Ishikawa (cell line): ENCODE data around the gene ABLIM2.

ENCODE experiments used
- CEBPB ChIP-seq: IDR thresholded peaks from 2 replicates; pipeline ENCODE4 v1.6.1; 2012
- CREB1 ChIP-seq: IDR thresholded peaks from 2 replicates; pipeline ENCODE4 v1.6.1; 2012; ENCODE audit warnings: low read depth
- EGR1 ChIP-seq: IDR thresholded peaks from 2 replicates; pipeline ENCODE4 v1.6.1; 2012
- EP300 ChIP-seq: IDR thresholded peaks from 2 replicates; pipeline ENCODE4 v1.6.1; 2012; ENCODE audit warnings: borderline replicate concordance
- FOXM1 ChIP-seq: IDR thresholded peaks from 2 replicates; pipeline ENCODE4 v1.6.1; 2012; ENCODE audit warnings: low read depth, borderline replicate concordance
- NFIC ChIP-seq: IDR thresholded peaks from 2 replicates; pipeline ENCODE4 v1.6.1; 2012
- RAD21 ChIP-seq: IDR thresholded peaks from 2 replicates; pipeline ENCODE4 v1.6.1; 2012; ENCODE audit warnings: low read depth
- TAF1 ChIP-seq: IDR thresholded peaks from 2 replicates; pipeline ENCODE4 v1.6.1; 2012; ENCODE audit warnings: low read depth, mild to moderate bottlenecking
- TCF12 ChIP-seq: IDR thresholded peaks from 2 replicates; pipeline ENCODE4 v1.6.1; 2012; ENCODE audit warnings: low read depth
- TEAD4 ChIP-seq: IDR thresholded peaks from 2 replicates; pipeline ENCODE4 v1.6.1; 2012
- YY1 ChIP-seq: IDR thresholded peaks from 2 replicates; pipeline ENCODE4 v1.6.1; 2012; ENCODE audit warnings: low read depth
- ZBTB7A ChIP-seq: IDR thresholded peaks from 2 replicates; pipeline ENCODE4 v1.6.1; 2012; ENCODE audit warnings: low read depth
- TF ChIP-seq, protein P1 (sequence below): IDR thresholded peaks from 2 replicates; pipeline ENCODE4 v1.6.1; 2012; ENCODE audit warnings: low read depth, mild to moderate bottlenecking
- TF ChIP-seq, protein P2 (sequence below): IDR thresholded peaks from 2 replicates; pipeline ENCODE4 v1.6.1; 2012
- TF ChIP-seq, protein P3 (sequence below): IDR thresholded peaks from 2 replicates; pipeline ENCODE4 v1.6.1; 2012

ABLIM2 gene

DNA sequence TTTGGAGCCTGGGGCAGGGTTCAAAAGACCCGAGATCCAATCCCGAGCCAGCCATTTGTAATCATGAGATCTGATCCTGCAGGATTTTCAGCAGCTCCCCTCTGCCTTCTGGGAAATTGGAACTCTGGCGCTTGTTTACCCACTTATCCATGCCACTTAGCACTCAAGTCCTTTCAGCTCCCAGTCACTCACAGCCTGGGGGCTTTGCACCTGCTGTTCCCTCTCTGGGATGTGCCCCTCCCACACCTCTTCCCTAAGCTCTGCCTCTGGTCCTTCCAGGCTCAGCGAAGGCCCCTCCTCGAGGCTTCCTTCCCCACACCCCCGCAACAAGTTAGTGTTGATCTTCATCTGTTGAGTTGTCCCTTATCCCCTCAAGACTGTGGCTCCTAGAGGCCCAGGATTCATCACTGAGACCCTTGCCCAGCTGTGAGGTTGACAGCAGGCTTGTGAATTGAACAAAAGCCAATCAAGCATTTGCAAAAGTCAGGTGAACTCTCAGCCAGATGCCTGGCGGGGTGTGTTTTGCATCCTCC, 119.8 kb downstream of the ABLIM2 start:
- TF ChIP-seq CREB1 (no peak), TCF12 (no peak), CEBPB (no peak), RAD21 (no peak), TAF1 (no peak), NFIC (no peak), YY1 (no peak), TEAD4 (no peak), FOXM1 (no peak), ZBTB7A (no peak), EGR1 (no peak), EP300 (no peak)
- TF ChIP-seq, protein P1, sequence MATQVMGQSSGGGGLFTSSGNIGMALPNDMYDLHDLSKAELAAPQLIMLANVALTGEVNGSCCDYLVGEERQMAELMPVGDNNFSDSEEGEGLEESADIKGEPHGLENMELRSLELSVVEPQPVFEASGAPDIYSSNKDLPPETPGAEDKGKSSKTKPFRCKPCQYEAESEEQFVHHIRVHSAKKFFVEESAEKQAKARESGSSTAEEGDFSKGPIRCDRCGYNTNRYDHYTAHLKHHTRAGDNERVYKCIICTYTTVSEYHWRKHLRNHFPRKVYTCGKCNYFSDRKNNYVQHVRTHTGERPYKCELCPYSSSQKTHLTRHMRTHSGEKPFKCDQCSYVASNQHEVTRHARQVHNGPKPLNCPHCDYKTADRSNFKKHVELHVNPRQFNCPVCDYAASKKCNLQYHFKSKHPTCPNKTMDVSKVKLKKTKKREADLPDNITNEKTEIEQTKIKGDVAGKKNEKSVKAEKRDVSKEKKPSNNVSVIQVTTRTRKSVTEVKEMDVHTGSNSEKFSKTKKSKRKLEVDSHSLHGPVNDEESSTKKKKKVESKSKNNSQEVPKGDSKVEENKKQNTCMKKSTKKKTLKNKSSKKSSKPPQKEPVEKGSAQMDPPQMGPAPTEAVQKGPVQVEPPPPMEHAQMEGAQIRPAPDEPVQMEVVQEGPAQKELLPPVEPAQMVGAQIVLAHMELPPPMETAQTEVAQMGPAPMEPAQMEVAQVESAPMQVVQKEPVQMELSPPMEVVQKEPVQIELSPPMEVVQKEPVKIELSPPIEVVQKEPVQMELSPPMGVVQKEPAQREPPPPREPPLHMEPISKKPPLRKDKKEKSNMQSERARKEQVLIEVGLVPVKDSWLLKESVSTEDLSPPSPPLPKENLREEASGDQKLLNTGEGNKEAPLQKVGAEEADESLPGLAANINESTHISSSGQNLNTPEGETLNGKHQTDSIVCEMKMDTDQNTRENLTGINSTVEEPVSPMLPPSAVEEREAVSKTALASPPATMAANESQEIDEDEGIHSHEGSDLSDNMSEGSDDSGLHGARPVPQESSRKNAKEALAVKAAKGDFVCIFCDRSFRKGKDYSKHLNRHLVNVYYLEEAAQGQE = no peak
- TF ChIP-seq, protein P2, sequence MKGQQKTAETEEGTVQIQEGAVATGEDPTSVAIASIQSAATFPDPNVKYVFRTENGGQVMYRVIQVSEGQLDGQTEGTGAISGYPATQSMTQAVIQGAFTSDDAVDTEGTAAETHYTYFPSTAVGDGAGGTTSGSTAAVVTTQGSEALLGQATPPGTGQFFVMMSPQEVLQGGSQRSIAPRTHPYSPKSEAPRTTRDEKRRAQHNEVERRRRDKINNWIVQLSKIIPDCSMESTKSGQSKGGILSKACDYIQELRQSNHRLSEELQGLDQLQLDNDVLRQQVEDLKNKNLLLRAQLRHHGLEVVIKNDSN = no peak
- TF ChIP-seq, protein P3, sequence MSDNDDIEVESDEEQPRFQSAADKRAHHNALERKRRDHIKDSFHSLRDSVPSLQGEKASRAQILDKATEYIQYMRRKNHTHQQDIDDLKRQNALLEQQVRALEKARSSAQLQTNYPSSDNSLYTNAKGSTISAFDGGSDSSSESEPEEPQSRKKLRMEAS = no peak

DNA sequence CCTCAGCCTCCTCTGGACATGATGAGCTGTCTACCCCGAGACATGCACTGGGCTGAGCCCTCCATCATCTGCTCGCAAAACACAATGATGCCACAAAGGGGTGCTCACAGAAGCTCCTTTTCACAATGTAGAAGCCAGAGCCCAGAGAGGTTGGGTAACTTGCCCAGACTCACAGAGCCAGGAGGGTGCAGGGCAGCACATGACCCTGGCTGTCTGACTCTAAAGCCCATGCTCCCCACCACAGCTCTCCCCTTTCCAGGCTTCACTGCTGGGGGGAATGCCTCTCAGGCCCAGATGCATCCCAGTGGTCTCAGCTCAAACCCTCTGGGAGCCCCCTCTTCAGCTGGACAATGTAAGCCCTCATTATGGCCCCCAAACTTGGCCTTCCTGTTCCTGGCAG, 120.5 kb downstream of the ABLIM2 start:
- TF ChIP-seq ZBTB7A = no peak
- TF ChIP-seq, protein P2 = no peak
- no peak for TF ChIP-seq TEAD4
- no peak for TF ChIP-seq TCF12
- TF ChIP-seq YY1 = no peak
- TF ChIP-seq EP300 = no peak

DNA sequence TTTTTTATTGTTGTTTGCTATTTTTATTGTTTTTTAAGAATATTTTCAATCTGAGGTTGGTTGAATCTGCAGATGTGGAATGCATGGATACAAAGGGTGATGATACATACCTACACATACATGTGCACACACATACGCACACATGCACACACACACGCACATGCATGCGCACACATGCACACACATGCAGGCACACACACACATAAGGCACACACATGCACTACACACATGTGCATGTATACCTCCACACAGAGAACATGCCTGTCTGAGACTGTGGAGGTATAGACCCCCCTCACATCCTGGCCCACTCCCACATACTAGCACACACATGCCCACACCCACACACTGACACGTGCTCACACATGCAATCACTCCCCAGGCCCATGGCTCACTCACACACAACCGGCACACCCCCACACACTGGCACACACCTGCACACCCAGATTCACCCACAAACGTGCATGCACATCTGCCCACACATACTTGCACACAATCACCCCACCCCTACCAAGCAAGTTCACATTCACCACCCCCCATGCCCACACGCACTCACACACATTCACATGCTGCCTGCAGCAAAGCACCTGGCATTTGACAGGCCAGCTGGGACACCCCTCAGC, 121.4 kb downstream of the ABLIM2 start:
- TF ChIP-seq, protein P3 = no peak
- TF ChIP-seq, protein P1 = no peak
- no peak for TF ChIP-seq TEAD4
- no peak for TF ChIP-seq TAF1
- TF ChIP-seq FOXM1 = no peak
- TF ChIP-seq ZBTB7A = no peak

DNA sequence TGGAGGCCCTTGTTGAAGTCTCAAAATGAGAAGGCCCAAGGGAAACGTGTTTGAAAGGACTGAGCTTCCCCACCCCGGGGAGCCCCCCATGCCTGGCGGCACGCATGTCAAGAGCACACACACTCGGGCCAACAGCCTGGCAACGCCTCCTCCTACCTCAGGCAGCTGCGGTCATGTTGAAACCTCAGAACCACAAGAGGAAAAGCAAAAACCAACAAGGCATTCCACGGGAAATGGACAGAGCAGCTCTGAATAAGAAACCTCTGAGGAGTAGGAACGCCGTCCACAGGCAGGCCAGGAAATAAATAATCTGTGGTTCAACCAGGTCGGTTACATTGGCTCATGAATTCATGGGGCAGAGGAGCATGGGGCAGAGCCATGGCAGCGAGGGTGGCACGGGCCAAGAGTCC, 123.2 kb downstream of the ABLIM2 start:
- TF ChIP-seq NFIC (no peak), RAD21 (no peak), YY1 (no peak)

DNA sequence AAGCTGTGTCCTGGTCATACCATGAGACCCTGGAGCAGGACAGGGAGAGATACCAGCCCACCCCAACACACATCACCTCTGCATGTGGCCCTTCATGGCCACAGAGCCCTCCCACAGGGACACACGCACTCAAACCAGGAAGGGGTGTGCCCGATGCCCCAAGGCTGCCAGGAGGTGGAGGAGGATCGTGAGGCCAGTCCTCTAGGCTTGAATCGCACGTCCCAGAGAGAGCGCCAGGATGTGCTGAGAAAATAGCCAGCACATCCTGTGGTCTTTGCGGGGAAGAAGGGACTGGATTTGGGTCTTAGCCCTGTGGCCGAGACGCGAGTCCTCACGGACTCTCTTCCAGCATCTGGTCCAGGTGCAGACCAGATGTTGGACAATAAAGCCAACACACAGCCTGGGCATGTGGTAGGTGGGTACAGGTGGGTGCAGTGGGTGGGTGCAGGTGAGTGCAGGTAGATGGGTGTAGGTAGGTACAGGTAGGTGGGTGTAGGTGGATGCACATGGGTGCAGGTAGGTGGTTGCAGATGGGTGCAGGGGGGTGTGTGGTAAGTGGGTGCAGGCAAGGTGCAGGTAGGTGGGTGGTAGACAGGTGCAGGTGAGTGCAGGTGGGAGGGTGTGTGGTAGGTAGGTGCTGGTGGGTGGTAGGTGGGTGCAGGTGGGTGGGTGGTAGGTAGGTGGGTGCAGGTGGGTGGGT, 124.6 kb downstream of the ABLIM2 start:
- TF ChIP-seq FOXM1 (no peak), EP300 (no peak), NFIC (no peak), EGR1 (no peak), TAF1 (no peak)

DNA sequence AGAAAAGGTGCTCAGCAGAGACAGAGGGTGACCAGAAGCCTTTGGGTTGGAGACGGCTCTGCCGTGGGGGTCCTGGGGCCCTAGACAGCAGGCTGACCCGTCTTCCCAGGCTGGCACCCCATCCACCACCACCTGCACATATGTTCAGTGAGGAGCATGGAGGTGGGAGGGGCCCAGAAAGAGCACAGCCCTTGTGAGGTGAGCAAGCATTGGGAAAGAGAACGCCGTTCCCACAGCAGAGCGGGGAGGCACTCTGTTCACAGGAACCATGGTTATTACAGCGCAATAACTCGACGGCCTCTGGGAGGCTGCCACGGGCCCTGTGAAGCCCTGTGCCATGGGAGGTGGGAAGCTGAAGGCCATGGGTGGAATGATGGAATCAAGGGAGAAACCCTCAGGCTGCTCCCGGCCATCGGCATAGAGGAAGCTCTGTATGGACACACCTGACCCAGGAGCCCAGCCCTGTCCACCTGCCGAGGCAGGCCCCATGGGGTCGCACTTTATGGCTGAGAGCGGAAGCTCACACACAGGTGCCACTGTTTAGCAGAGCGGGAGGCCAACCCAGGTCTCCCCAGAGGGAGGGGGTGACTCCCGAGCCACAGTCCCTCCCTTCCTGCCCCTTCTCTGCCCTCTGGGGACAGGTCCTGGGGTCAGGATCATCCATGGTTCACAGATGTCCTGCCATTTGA, 125.4 kb downstream of the ABLIM2 start:
- TF ChIP-seq EP300 = no peak
- TF ChIP-seq FOXM1 = no peak
- no peak for TF ChIP-seq NFIC
